Activated CD8-positive, alpha-beta memory T cell treated with anti-CD3 and anti-CD28 coated beads, Interleukin-2, amount 10 ng/mL, durations not matched to agents 7 days and 5 days (primary cell): Measurements from ENCODE around the gene DGKI. TPM values are rescaled to one million over a fixed set of nuclear protein-coding genes. Genes with fewer than 3 reads are reported as not detected.

ENCODE experiments used
- ATAC-seq: fragments of 150-1000 bp; cut with Tn5 transposase; one replicate; pipeline ENCODE4 v1.10.0; 2021; ENCODE audit warnings: moderate library complexity
- CTCF ChIA-PET: fragments of 350-600 bp; sonication (Branson Sonifier 250); formaldehyde crosslinking; loops from one replicate; lab custom pipeline; 2021; ENCODE audit warnings: antibody characterized with exemption; lab: Charles Lee
- DNase-seq: peaks from one replicate; pipeline ENCODE4 v3.0.0-alpha.2; 2020
- H3K27ac Mint-ChIP-seq: one replicate; pipeline ENCODE4 v1.8.0; 2021; ENCODE audit warnings: mild to moderate bottlenecking, mixed read lengths
- H3K27me3 Mint-ChIP-seq: one replicate; pipeline ENCODE4 v1.8.0; 2021; ENCODE audit warnings: mixed read lengths
- H3K36me3 Mint-ChIP-seq: one replicate; pipeline ENCODE4 v1.8.0; 2021; ENCODE audit warnings: mild to moderate bottlenecking, mixed read lengths
- H3K4me1 Mint-ChIP-seq: one replicate; pipeline ENCODE4 v1.8.0; 2021; ENCODE audit warnings: mixed read lengths
- H3K4me3 Mint-ChIP-seq: one replicate; pipeline ENCODE4 v1.8.0; 2021; ENCODE audit warnings: mild to moderate bottlenecking, moderate library complexity, mixed read lengths
- H3K9me3 Mint-ChIP-seq: one replicate; pipeline ENCODE4 v1.8.0; 2022; ENCODE audit warnings: low read depth, mixed read lengths
- total RNA-seq, 2 experiments: library from RNA; stranded (reverse); gene quantifications; one replicate each; pipeline ENCODE4 v1.2.3, GENCODE V29; 2021

Gene DGKI
- total RNA-seq, 2 experiments from 2014 or later, result 2.2 TPM; not detected in 1

DNA sequence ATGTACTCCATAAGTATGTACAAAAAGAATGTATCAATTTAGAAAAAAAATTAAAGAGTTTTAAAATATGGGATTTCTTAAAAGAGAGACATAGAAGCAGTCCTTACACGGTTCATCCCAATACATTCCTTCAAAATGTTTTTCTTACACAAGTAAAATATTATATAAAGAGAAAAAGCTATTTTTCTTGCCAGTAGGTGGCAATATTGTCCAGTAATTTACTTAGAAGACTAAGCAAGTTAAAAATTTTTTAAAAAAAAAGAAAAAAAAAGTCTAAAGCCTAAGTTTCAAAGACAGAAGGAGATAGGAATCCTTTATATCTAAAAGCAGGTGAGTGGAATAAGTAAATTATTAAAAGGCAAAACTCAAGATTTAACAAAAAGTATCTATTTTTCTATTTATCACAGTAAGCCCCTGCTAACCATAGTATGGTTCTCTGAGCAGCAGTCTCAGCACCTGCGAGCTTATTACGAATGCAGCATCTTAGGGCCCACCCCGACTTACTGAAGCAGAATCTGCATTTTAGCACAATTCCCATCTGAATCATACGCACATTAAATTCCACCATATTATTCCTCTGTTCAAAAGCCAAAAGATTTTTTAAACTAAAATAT, 240.6 kb downstream of the DGKI start:
- no peaks in the 10 kb centered on the region for H3K4me1 Mint-ChIP-seq
- CTCF ChIA-PET, result interaction anchor here (1.0 to 1.5 kb wide), 4 partner anchors 14 to 403 kb away, joined by 3 to 7 read pairs (median 4); no protein-coding TSS in a partner anchor
- H3K27ac Mint-ChIP-seq, result no peak overlapping the region
- no peak overlapping the region for H3K4me3 Mint-ChIP-seq
- no peaks in the 10 kb centered on the region for H3K36me3 Mint-ChIP-seq
- H3K27me3 Mint-ChIP-seq, result peaks cover 22% of the 10 kb centered on the region
- DNase-seq (no peak), ATAC-seq (no peak)
- H3K9me3 Mint-ChIP-seq, result no peaks in the 10 kb centered on the region

DNA sequence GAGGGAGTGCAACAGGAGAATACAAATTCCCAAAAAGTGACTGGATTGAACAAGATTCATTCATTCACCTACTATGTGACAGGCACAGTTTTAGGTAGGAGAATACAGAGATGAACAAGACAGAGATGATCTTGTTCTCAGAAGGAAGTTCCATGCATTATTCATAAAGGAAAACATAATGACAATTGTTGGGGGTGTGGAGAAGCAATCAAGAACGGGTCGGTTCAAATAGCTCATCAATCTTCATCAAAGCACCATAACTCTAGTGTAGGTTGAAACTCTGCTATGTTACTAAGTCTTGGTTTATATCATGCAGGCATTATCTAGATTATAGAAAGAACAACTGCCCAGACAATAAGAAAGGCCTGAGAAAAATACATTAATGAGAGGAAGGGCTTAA, 243.7 kb downstream of the DGKI start:
- H3K4me1 Mint-ChIP-seq, result no peaks in the 10 kb centered on the region
- peaks cover 13% of the 10 kb centered on the region for H3K27me3 Mint-ChIP-seq
- no peak overlapping the region for H3K4me3 Mint-ChIP-seq
- no peaks in the 10 kb centered on the region for H3K36me3 Mint-ChIP-seq
- no peak overlapping the region for H3K27ac Mint-ChIP-seq
- CTCF ChIA-PET, result interaction anchor here (0.6 to 1.2 kb wide), 2 partner anchors 23 to 50 kb away, joined by 3 to 4 read pairs; no protein-coding TSS in a partner anchor
- DNase-seq (no peak), ATAC-seq (no peak)
- H3K9me3 Mint-ChIP-seq, result no peaks in the 10 kb centered on the region

DNA sequence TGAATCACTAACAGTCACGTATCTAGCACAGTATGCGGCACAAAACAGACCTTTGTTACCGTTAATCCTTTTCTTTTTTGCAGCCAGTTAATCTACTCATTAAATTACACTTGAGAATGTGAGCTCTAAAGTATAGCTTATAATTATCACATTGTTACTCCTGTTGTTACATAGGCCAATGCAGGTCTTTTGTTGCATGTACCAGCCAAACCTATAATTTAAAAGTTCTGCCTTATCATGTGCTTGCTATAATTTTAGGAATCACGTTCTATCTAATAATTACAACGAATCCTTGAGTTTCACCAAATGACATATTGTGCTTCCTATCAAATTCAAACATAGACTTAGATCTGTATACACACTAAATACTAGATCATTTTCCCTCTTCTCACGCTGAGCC, 245.1 kb downstream of the DGKI start:
- no peak overlapping the region for H3K4me3 Mint-ChIP-seq
- no peaks in the 10 kb centered on the region for H3K4me1 Mint-ChIP-seq
- H3K27ac Mint-ChIP-seq, result no peak overlapping the region
- ATAC-seq (no peak), DNase-seq (no peak)
- CTCF ChIA-PET, result no interaction called here
- H3K36me3 Mint-ChIP-seq, result no peaks in the 10 kb centered on the region
- H3K9me3 Mint-ChIP-seq, result no peaks in the 10 kb centered on the region
- H3K27me3 Mint-ChIP-seq, result peaks cover 13% of the 10 kb centered on the region

DNA sequence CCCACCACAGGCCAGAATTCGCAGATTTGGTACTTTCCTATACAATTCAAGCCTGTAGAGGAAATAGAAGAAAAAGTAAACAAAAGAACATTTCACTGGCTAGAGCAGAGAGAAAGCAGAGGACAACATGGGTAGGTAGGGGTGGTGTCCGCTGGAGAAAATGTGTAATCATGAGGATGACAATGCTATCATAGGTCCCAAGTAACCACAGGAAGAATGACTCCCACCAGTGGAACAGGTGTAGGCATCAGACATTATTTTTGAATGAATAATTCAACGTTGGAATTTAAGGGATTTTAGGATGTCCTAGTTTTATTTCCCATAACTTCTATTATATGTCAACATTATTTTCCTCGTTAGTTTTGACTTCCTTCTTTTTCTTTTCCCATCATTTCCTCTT, 248.9 kb downstream of the DGKI start:
- Mint-ChIP-seq H3K9me3 (no peaks in the 10 kb centered on the region), H3K27me3 (peaks cover 8% of the 10 kb centered on the region), H3K4me3 (no peak overlapping the region), H3K27ac (no peak overlapping the region), H3K4me1 (no peaks in the 10 kb centered on the region), H3K36me3 (no peaks in the 10 kb centered on the region)
- no peak for DNase-seq
- ATAC-seq, result no peak
- CTCF ChIA-PET, result no interaction called here

DNA sequence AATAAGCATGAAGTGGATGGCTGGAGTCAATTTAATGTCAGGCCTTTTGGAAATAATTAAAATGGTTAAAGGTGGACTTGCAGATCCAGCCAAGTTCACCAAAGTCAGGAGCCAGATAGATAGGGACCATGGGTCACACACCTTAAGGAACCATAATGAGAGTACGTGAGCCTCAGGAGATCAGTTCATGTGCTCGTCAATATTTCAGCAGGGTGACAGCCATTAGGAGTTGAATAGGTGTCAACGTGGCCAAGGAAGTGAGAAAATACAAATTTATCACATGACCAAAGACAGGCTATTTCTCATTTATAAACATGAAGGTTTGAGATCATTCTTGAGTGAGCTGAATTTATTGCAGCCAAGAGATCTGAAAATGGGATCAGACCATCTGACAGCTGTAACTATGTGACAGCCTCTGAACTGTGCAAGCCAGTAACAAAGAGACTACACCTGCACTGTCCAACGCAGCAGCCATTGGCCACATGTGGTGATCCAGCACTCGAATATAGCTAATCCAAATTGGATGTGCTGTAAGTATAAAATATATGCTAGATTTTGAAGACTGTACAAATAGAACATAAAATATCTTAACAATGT, 253.6 kb downstream of the DGKI start:
- Mint-ChIP-seq H3K9me3 (no peaks in the 10 kb centered on the region), H3K4me1 (no peaks in the 10 kb centered on the region), H3K27me3 (peaks cover 7% of the 10 kb centered on the region), H3K27ac (no peak overlapping the region), H3K4me3 (no peak overlapping the region), H3K36me3 (no peaks in the 10 kb centered on the region)
- ATAC-seq, result no peak
- CTCF ChIA-PET, result interaction anchor here (1.5 kb wide), 1 partner anchor 33 kb away, joined by 4 read pairs; no protein-coding TSS in a partner anchor
- DNase-seq, result no peak

DNA sequence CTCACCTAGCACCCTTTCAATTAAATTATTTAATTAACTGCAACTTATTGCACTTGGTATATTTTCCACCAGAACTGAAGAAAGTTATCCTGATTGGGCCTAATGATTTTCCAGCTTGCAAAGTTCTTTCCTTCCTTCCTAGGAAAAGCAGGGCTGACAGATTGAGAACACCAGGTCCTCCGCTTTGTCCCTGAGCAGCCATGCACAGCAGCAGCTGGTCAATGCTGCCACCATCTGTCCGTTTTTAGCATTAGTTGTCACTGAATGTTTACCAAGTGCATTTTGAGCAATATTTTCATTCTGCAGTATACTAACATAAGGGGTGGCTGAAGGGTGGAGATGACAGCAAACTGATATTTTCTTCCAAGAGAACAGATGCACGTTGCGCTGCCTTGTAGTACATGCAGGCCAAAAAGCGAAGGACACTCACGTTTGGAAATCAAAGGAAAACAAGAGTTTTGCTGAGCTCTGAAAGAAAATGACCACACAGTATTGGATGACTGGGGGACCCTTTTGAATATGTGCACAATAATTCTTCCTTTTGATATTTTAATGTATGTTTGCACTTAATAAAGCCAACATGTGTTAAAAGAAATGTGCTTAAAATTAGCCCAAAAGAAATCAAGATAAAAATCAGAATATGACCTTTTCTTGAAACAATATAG, 254.4 kb downstream of the DGKI start:
- no peak for ATAC-seq
- no peak for DNase-seq

DNA sequence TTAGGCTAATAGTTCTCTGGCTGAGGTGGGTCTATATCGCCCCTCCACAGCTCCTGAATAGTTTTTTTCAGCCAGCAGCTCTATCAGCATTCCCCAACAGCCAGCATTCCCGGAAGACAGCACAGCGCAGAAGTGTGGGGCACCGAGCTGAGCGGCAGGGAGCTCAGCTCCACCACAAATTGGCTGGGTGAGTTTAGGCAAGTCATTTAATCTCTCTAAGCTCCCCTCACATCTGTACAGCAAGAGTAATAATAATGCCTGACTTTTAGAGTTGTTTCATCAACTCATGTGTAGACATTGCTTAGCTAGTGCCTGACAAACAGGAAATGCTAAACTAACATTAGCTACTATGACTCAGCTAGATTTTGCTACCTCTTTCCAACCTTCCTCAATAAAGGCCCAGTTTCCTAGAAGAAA, 255.3 kb downstream of the DGKI start:
- no peak for ATAC-seq
- no peaks in the 10 kb centered on the region for H3K36me3 Mint-ChIP-seq
- H3K4me1 Mint-ChIP-seq, result no peaks in the 10 kb centered on the region
- H3K27me3 Mint-ChIP-seq, result peaks cover 7% of the 10 kb centered on the region
- no peak overlapping the region for H3K4me3 Mint-ChIP-seq
- DNase-seq, result no peak
- no peak overlapping the region for H3K27ac Mint-ChIP-seq
- CTCF ChIA-PET, result interaction anchor here (1.2 kb wide), 1 partner anchor 15 kb away, joined by 4 read pairs; no protein-coding TSS in a partner anchor
- H3K9me3 Mint-ChIP-seq, result no peaks in the 10 kb centered on the region

More for the DNA sequence above, 254.4 kb downstream of the DGKI start:
- CTCF ChIA-PET, result interaction anchor here (1.2 kb wide), 1 partner anchor 14 kb away, joined by 4 read pairs; no protein-coding TSS in a partner anchor
- Mint-ChIP-seq H3K27ac (no peak overlapping the region), H3K4me1 (no peaks in the 10 kb centered on the region), H3K9me3 (no peaks in the 10 kb centered on the region), H3K4me3 (no peak overlapping the region), H3K27me3 (peaks cover 7% of the 10 kb centered on the region), H3K36me3 (no peaks in the 10 kb centered on the region)

DNA sequence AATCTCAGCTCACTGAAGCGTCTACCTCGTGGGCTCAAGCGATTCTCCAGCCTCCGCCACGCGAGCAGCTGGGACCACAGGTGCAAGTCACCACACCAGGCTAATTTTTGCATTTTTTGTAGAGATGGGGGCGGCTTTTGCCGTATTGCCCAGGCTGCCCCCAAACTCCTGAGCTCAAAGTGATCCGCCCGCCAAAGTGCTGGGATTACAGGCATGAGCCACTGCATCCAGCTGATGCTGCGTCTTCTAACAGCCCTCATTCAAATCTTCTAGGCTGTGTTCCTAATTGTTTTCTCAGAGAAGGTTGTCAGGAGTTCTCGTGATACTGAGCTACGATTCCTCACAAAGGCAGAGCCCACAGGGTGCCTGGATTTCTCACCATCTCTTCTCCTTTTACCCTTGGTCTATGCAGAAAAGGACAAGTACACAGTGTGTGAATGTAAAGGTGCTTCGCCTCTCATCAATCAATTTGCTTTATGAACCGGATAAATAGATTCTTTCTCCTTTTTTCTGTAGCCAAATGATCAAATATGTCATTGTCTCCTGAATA, 255.9 kb downstream of the DGKI start:
- H3K27me3 Mint-ChIP-seq, result peaks cover 7% of the 10 kb centered on the region
- H3K36me3 Mint-ChIP-seq, result no peaks in the 10 kb centered on the region
- H3K4me3 Mint-ChIP-seq, result no peak overlapping the region
- ATAC-seq (no peak), DNase-seq (no peak)
- no peaks in the 10 kb centered on the region for H3K9me3 Mint-ChIP-seq
- H3K27ac Mint-ChIP-seq, result no peak overlapping the region
- CTCF ChIA-PET, result interaction anchor here (1.4 kb wide), 1 partner anchor 15 kb away, joined by 3 read pairs; no protein-coding TSS in a partner anchor
- H3K4me1 Mint-ChIP-seq, result no peaks in the 10 kb centered on the region

DNA sequence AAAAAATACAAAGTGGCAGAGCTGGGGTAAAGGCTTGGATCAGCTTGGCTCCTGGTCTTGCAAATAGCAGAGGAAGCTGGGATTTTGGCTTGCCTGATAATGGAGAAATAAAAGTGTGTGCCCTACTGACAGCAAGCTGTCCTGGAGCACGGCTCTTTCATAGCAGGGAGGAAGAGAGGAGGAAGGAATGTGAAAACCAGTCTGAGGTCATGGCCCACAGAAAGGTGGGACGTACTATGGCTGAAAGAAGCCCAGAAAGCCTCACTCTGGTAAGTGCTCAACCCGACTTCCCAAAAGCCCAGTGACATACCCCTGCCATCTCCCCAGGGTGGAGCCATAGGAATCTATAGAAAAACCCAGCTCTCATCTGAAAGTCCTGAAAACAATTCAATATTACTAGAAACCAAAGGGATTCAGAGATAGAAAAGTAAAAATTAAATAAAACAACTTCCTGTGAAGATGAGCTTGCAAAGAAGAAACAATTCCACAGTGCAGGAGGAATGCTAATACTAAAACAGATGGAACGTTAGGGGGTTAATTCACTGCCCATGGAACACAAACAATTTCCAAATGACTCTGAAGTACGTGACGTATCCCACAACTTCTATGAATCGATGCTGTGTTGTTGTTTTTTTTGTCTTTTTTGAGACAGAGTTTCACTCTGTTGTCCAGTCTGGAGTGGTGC, 256.6 kb downstream of the DGKI start:
- Mint-ChIP-seq H3K36me3 (no peaks in the 10 kb centered on the region), H3K4me1 (no peaks in the 10 kb centered on the region), H3K27ac (no peak overlapping the region), H3K27me3 (peaks cover 7% of the 10 kb centered on the region), H3K9me3 (no peaks in the 10 kb centered on the region), H3K4me3 (no peak overlapping the region)
- DNase-seq (no peak), ATAC-seq (no peak)
- CTCF ChIA-PET, result interaction anchor here (1.4 kb wide), 1 partner anchor 16 kb away, joined by 3 read pairs; no protein-coding TSS in a partner anchor

DNA sequence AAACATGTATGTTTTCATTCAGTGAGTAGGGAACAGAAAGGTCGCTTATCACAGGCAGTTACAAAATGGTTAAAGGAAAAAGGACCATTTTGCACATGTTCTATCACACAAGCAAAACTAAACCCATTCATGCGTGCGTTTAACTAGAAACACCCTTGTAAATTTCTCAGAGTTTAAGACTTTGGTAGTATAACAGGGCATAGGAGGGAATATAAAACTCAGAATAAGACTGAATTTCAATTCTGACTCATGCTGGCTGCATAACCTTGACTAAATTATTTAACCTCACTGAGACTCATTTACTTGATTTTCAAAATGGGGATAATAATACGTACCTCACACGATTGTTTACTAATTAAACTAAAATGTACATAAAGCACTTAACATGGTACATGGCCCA, 259.4 kb downstream of the DGKI start:
- Mint-ChIP-seq H3K4me1 (no peaks in the 10 kb centered on the region), H3K36me3 (no peaks in the 10 kb centered on the region), H3K4me3 (no peak overlapping the region), H3K27ac (no peak overlapping the region), H3K9me3 (no peaks in the 10 kb centered on the region), H3K27me3 (peaks cover 4% of the 10 kb centered on the region)
- CTCF ChIA-PET, result no interaction called here
- DNase-seq (no peak), ATAC-seq (no peak)

DNA sequence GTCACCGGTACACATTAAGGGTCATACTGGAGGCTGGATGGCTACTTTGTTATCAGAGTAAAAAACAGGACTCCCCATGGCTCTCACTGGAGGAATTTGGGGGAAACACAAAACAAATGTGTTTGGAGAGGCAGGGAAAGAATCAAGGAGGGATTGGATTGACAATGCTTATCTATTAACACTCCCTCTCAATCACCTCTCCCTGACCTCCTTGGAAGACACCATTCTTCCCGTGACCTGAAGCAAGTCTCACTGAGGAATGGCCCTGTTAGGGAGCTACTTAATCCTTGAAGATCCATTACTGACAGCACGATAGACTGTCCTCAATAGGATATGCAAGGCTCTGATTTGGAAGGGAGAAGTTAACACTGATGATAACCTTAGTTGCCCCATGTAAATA, 261.2 kb downstream of the DGKI start:
- Mint-ChIP-seq H3K27me3 (peaks cover 4% of the 10 kb centered on the region), H3K4me1 (no peaks in the 10 kb centered on the region), H3K4me3 (no peak overlapping the region), H3K9me3 (no peaks in the 10 kb centered on the region), H3K36me3 (no peaks in the 10 kb centered on the region), H3K27ac (no peak overlapping the region)
- CTCF ChIA-PET, result no interaction called here
- no peak for DNase-seq
- ATAC-seq, result no peak

DNA sequence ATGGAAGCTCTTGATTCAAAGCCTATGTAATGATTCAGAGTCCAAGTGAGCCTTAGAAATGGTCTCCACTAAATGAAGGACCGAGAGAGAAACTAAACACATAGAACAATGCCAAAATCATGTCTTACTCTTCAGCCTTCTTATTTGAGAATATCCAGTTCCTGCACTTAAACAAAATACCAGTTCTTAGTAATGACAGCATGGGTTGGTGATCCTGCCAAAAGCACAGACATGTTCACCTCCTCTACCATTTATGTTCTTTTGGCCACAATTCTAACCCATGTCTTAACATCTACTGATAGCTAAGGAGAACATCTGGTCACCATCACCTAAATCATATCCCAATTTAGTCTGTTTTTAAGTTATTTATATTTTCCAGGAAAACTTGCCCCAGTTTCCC, 263.6 kb downstream of the DGKI start:
- H3K4me1 Mint-ChIP-seq, result no peaks in the 10 kb centered on the region
- H3K9me3 Mint-ChIP-seq, result no peaks in the 10 kb centered on the region
- H3K27me3 Mint-ChIP-seq, result no peaks in the 10 kb centered on the region
- no peaks in the 10 kb centered on the region for H3K36me3 Mint-ChIP-seq
- no peak overlapping the region for H3K4me3 Mint-ChIP-seq
- no peak for DNase-seq
- no peak overlapping the region for H3K27ac Mint-ChIP-seq
- no peak for ATAC-seq
- CTCF ChIA-PET, result no interaction called here
